ENCODE data around the gene PCGF3. TPM values are rescaled to one million over a fixed set of nuclear protein-coding genes. Genes with fewer than 3 reads are reported as not detected.

PCGF3 gene
- total RNA-seq, 1 experiment from 2014 or later = 66.3 TPM

DNA sequence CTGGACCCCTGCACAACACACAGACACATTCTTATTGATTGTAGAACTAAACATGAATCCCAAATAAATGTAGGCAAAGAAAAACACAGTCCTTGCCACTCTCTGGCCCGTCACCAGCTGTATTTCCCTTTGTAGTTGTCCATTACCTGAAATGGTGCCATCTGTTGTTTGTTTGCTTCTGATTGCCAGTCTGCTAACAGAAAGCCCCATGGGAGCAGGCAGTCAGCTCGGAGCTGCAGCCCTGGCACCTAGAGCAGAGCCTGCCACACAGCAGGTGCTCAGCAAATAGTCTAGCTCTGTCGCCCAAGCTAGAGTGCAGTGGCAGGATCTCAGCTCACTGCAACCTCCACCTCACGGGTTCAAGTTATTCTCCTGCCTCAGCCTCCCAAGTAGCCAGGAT lies 91.4 kb downstream of the PCGF3 start:
- no peaks in the 10 kb centered on the region for H3K27me3 ChIP-seq (ENCODE audit: insufficient read depth, low read length)
- ATAC-seq = no peak
- no peaks in the 10 kb centered on the region for H3K9me3 ChIP-seq (ENCODE audit: control insufficient read depth in 1 of 2, insufficient read depth in 1 of 2, low read depth in 1 of 2, low read length in 2 of 2)
- no peaks in the 10 kb centered on the region for H3K36me3 ChIP-seq (ENCODE audit: control insufficient read depth in 1 of 2, insufficient read depth in 2 of 2, low read length in 2 of 2)
- RAD21 ChIA-PET (ENCODE audit: low non-redundant PET in 1 of 2, low total read pairs in 2 of 2, uncharacterized antibody in 2 of 2, unreplicated experiment in 2 of 2) = no interaction called here
- H3K4me3 ChIP-seq (replicated peaks in 1 of 2; ENCODE audit: low read depth in 1 of 2, low read length in 2 of 2) = no peak overlapping the region
- TF ChIP-seq POLR2A (IDR thresholded peaks at IDR 0.05; ENCODE audit: borderline replicate concordance, extremely low read depth, insufficient read depth, insufficient read length) (no peak), EZH2phosphoT487 (IDR thresholded peaks at IDR 0.05; ENCODE audit: borderline replicate concordance) (no peak), POLR2AphosphoS5 (IDR thresholded peaks at IDR 0.05; ENCODE audit: low read depth, low read length) (no peak)
- TF ChIP-seq, protein P1, sequence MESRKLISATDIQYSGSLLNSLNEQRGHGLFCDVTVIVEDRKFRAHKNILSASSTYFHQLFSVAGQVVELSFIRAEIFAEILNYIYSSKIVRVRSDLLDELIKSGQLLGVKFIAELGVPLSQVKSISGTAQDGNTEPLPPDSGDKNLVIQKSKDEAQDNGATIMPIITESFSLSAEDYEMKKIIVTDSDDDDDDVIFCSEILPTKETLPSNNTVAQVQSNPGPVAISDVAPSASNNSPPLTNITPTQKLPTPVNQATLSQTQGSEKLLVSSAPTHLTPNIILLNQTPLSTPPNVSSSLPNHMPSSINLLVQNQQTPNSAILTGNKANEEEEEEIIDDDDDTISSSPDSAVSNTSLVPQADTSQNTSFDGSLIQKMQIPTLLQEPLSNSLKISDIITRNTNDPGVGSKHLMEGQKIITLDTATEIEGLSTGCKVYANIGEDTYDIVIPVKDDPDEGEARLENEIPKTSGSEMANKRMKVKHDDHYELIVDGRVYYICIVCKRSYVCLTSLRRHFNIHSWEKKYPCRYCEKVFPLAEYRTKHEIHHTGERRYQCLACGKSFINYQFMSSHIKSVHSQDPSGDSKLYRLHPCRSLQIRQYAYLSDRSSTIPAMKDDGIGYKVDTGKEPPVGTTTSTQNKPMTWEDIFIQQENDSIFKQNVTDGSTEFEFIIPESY (IDR thresholded peaks at IDR 0.05; ENCODE audit: extremely low read depth, insufficient replicate concordance, low read length) = no peak
- no peak for DNase-seq (ENCODE audit: low read depth, low spot score)
- H3K4me2 ChIP-seq (ENCODE audit: low read length) = no peak overlapping the region
- CTCF ChIA-PET = no interaction called here
- no peaks in the 10 kb centered on the region for H4K20me1 ChIP-seq (ENCODE audit: insufficient read depth)
- H3K4me1 ChIP-seq (ENCODE audit: control insufficient read depth in 1 of 2, insufficient read depth in 2 of 2, low read length in 2 of 2) = peaks cover 19 to 22% of the 10 kb centered on the region in 2 experiments
- POLR2A ChIA-PET = no interaction called here
- H3K9me2 ChIP-seq (ENCODE audit: insufficient read depth) = no peaks in the 10 kb centered on the region
- no peak overlapping the region for H3K9ac ChIP-seq (ENCODE audit: low read length)
- no peak overlapping the region for H3K27ac ChIP-seq (ENCODE audit: low read depth, low read length)
- intact Hi-C loops (cut with micrococcal nuclease) = no loop called here
- H2AFZ ChIP-seq (ENCODE audit: low read depth, low read length, poor library complexity, severe bottlenecking) = no peak overlapping the region
- no peaks in the 10 kb centered on the region for H3K79me2 ChIP-seq (ENCODE audit: insufficient read depth, low read length)
- no TSS peak for BruUV-seq (replicated peaks)

DNA sequence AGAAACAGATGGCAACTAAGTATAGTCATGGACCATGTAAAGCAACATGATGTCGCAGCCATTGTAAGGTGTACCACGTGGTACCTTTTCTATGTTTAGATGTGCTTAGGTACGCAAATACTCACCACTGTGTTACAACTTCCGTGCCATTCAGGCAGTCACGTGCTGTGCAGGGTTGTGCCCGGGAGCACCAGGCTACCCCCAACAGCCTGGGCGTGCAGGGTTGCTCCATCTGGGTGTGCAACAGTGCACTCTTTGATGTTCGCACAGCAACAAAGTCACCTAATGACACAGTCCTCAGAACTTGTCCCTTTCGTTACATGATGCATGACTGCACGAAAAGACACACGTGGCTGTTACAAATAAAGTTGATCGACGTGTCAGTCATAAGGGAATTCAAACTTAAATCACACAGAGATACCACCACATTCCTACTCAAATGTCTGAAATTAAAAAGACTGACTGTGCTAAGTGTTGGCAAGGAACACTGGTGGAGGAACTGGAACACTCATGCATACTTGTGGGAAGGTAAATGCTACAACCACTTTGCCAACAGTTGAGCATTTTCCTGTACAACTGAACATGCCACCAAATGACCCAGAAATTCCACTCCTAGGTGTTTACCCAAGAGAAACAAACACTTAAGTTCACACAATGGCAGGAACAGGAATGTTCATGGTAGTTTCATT lies 95.9 kb downstream of the PCGF3 start:
- H3K27me3 ChIP-seq (ENCODE audit: insufficient read depth, low read length) = no peaks in the 10 kb centered on the region
- no peak for ATAC-seq
- H3K4me3 ChIP-seq (replicated peaks in 1 of 2; ENCODE audit: low read depth in 1 of 2, low read length in 2 of 2) = no peak overlapping the region
- H3K27ac ChIP-seq (ENCODE audit: low read depth, low read length) = no peak overlapping the region
- H3K9me2 ChIP-seq (ENCODE audit: insufficient read depth) = no peaks in the 10 kb centered on the region
- H3K4me2 ChIP-seq (ENCODE audit: low read length) = no peak overlapping the region
- intact Hi-C loops (cut with micrococcal nuclease) = no loop called here
- no peak for DNase-seq (ENCODE audit: low read depth, low spot score)
- H4K20me1 ChIP-seq (ENCODE audit: insufficient read depth) = no peaks in the 10 kb centered on the region
- no TSS peak for BruUV-seq (replicated peaks)
- H3K9me3 ChIP-seq (ENCODE audit: control insufficient read depth in 1 of 2, insufficient read depth in 1 of 2, low read depth in 1 of 2, low read length in 2 of 2) = no peaks in the 10 kb centered on the region
- H3K9ac ChIP-seq (ENCODE audit: low read length) = no peak overlapping the region
- ChIA-PET CTCF (no interaction called here), RAD21 (ENCODE audit: low non-redundant PET in 1 of 2, low total read pairs in 2 of 2, uncharacterized antibody in 2 of 2, unreplicated experiment in 2 of 2) (no interaction called here), POLR2A (no interaction called here)
- H3K36me3 ChIP-seq (ENCODE audit: control insufficient read depth in 1 of 2, insufficient read depth in 2 of 2, low read length in 2 of 2) = no peaks in the 10 kb centered on the region
- no peak overlapping the region for H2AFZ ChIP-seq (ENCODE audit: low read depth, low read length, poor library complexity, severe bottlenecking)
- TF ChIP-seq ELF1 (IDR thresholded peaks at IDR 0.05; ENCODE audit: borderline replicate concordance, low read depth) (no peak), SIN3A (IDR thresholded peaks at IDR 0.05; ENCODE audit: low read depth) (no peak), TCF7L2 (IDR thresholded peaks at IDR 0.05; ENCODE audit: borderline replicate concordance, extremely low read depth, insufficient read depth, insufficient read length) (no peak), ZNF274 (IDR thresholded peaks at IDR 0.05; ENCODE audit: low read depth, low read length) (no peak)
- no peaks in the 10 kb centered on the region for H3K79me2 ChIP-seq (ENCODE audit: insufficient read depth, low read length)
- peaks cover 19 to 22% of the 10 kb centered on the region in 2 experiments for H3K4me1 ChIP-seq (ENCODE audit: control insufficient read depth in 1 of 2, insufficient read depth in 2 of 2, low read length in 2 of 2)
